ENCODE data around the gene IGFBP7.

DNA sequence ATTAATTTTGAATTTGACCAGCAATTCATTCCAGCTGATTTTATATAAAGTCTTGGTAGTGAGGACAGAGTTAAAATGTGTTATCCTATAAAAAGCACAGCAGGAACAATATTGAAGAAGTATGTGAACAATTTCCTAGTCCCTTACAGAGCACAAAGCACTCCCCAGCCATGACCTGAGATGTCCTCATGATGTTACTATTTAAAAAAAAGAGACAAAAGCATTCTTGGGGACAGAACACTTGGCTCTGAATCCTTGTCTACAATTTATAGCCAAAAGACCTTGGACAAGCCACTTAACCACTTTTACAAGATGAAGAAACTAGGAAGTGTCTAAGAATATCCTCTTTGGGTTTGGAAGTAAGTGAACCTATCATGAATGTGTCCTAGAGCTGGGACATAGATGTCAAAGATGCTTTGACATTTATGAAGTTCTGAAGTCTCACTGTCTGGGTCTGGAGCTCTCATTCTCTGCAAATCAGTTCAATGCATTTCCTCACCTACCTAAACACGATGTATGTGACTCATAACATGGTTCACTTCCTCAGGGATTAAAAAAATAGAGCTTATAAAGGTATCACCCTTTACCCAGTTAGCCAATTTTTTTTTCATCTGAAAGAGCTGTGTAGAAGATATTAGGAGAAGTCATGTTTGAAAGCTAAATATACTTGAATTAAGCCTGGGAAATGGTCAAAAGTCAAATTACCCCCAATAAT, 61.4 kb downstream of the IGFBP7 start:
- TF ChIP-seq POLR2A (IDR thresholded peaks at IDR 0.05) = no peak
- TF ChIP-seq, protein P1, sequence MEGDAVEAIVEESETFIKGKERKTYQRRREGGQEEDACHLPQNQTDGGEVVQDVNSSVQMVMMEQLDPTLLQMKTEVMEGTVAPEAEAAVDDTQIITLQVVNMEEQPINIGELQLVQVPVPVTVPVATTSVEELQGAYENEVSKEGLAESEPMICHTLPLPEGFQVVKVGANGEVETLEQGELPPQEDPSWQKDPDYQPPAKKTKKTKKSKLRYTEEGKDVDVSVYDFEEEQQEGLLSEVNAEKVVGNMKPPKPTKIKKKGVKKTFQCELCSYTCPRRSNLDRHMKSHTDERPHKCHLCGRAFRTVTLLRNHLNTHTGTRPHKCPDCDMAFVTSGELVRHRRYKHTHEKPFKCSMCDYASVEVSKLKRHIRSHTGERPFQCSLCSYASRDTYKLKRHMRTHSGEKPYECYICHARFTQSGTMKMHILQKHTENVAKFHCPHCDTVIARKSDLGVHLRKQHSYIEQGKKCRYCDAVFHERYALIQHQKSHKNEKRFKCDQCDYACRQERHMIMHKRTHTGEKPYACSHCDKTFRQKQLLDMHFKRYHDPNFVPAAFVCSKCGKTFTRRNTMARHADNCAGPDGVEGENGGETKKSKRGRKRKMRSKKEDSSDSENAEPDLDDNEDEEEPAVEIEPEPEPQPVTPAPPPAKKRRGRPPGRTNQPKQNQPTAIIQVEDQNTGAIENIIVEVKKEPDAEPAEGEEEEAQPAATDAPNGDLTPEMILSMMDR (IDR thresholded peaks at IDR 0.05) = no peak

Measured in adrenal gland (tissue), 5 donors.